Psoas muscle (tissue), 8 donors: ENCODE data around the gene PLEKHM3. TPM values are rescaled to one million over a fixed set of nuclear protein-coding genes. Genes with fewer than 3 reads are reported as not detected.
A peak's percentile ranks its signal among the peaks of the same experiment; 100 is the strongest.

Experiments
- ATAC-seq, 4 donors: fragments of 200-7000 bp; cut with Tn5 transposase; one replicate each; pipeline ENCODE4 v1.9.1; 2020; ENCODE audit warnings: moderate library complexity in 3 of 4, mild to moderate bottlenecking in 2 of 4
- DNase-seq, 2 donors: peaks; one replicate each; pipeline ENCODE4 v3.0.0-alpha.2; 2020
- H3K27ac ChIP-seq: fragments of 200-600 bp; one replicate; pipeline ENCODE4 v1.8.0; 2022
- H3K27me3 ChIP-seq, 3 donors: fragments of 200-600 bp in 1 of 3; one replicate each; pipeline versions ENCODE4 v1.6.1 to v1.8.0; 2013 to 2022; ENCODE audit warnings: low read length in 2 of 3, mild to moderate bottlenecking in 2 of 3, moderate library complexity in 1 of 3; ENCODE audit not compliant: insufficient read depth in 3 of 3
- H3K36me3 ChIP-seq, 2 donors: fragments of 200-600 bp in 1 of 2; one replicate each; pipeline versions ENCODE4 v1.6.1 to v1.8.0; 2013 to 2022; ENCODE audit warnings: low read depth in 1 of 2, mild to moderate bottlenecking in 1 of 2, moderate library complexity in 1 of 2; ENCODE audit not compliant: insufficient read depth in 1 of 2
- H3K4me1 ChIP-seq: fragments of 200-600 bp; one replicate; pipeline ENCODE4 v1.8.0; 2022
- H3K4me3 ChIP-seq: fragments of 200-600 bp; one replicate; pipeline ENCODE4 v1.8.0; 2022; ENCODE audit warnings: mild to moderate bottlenecking
- H3K9me3 ChIP-seq: fragments of 200-600 bp; one replicate; pipeline ENCODE4 v1.8.0; 2022
- CTCF ChIP-seq: fragments of 200-600 bp; IDR thresholded peaks from one replicate; pipeline ENCODE4 v1.8.0; 2022; ENCODE audit warnings: antibody characterized with exemption
- WGBS, 3 donors: extraction: QIAGEN DNeasy Blood & Tissue Kit; methylation state at CpG; one replicate each; pipeline versions ENCODE4 v1.1.6 to v1.1.7; 2013; 5-methylcytosine and 5-hydroxymethylcytosine counted together
- intact Hi-C, 2 donors: fragments of 100-400 bp; cut with DNase I; formaldehyde crosslinking; loops; one replicate each; pipeline versions ENCODE4 v1.11.0 to v1.14.2; 2022
- polyA plus RNA-seq, 3 donors: library from polyadenylated mRNA; stranded (reverse); fragments of 200-250 nt; gene quantifications; one replicate each; pipeline ENCODE4 v1.2.3, GENCODE V29; 2013
- total RNA-seq, 4 donors: library from RNA; stranded (reverse); fragmentation: NEBNext Ultra II Directional in 2 of 4; extraction: Animal tissue kit (Norgen Biotek cat#: 25700) in 2 of 4; gene quantifications; one replicate each; pipeline versions ENCODE4 v1.2.1 to v1.2.4, GENCODE V29; 2021 to 2023
- donor health status: healthy with polysubstance abuse.
- donor health status: DM: no; HTN: no; CAD: no; lungs with moderate emphysema.
- donor health status: Bipolar disorder and iron deficiency.
- donor health status: healthy.
- donor health status: DM: yes; HTN: yes; CAD: no.
- donor health status: DM: no; HTN: no; CAD: no.
- donor health status: DM: no; HTN: no; CAD: no.
- donor health status: DM: yes; HTN: yes; CAD: no.

The PLEKHM3 gene
- total and polyA plus RNA-seq, 7 donors = 1.1 to 5.7 (median 4.0) TPM

GRCh38 chr2:208062961-208063360, 37.6 kb upstream of the PLEKHM3 start:
- TF ChIP-seq CTCF = no peak
- no peaks in the 10 kb centered on the region for H3K4me1 ChIP-seq
- no peaks in the 10 kb centered on the region for H3K27me3 ChIP-seq
- no peak overlapping the region for H3K4me3 ChIP-seq
- 63 to 77% (median 71%) methylated on average over 2 of the region's 2 CpGs for WGBS, 3 donors
- no peak overlapping the region for H3K27ac ChIP-seq
- H3K36me3 ChIP-seq = no peaks in the 10 kb centered on the region
- no peaks in the 10 kb centered on the region for H3K9me3 ChIP-seq
- DNase-seq (no peak), ATAC-seq (no peak)
- intact Hi-C loops = loop anchor here in 1 of 2 donors (10.0 kb wide), 1 partner anchor 1368 kb away; no protein-coding TSS in a partner anchor

GRCh38 chr2:208062113-208062512, 36.8 kb upstream of the PLEKHM3 start:
- ATAC-seq = no peak
- TF ChIP-seq CTCF = peak; percentile 25
- no peak for DNase-seq
- intact Hi-C loops = loop anchor here in 1 of 2 donors (10.0 kb wide), 1 partner anchor 1367 kb away; no protein-coding TSS in a partner anchor
- Histone ChIP-seq H3K4me1 (no peaks in the 10 kb centered on the region), H3K9me3 (no peaks in the 10 kb centered on the region), H3K4me3 (no peak overlapping the region), H3K36me3 (no peaks in the 10 kb centered on the region), H3K27ac (no peak overlapping the region), H3K27me3 (no peaks in the 10 kb centered on the region)
- WGBS, 3 donors = 48 to 58% (median 49%) methylated on average over 4 of the region's 4 CpGs

GRCh38 chr2:208057108-208057507, 31.8 kb upstream of the PLEKHM3 start:
- no peak for DNase-seq
- intact Hi-C loops = no loop called here
- H3K36me3 ChIP-seq = no peaks in the 10 kb centered on the region
- H3K27me3 ChIP-seq = no peaks in the 10 kb centered on the region
- H3K4me3 ChIP-seq = no peak overlapping the region
- H3K9me3 ChIP-seq = no peaks in the 10 kb centered on the region
- WGBS, 3 donors = 90 to 97% (median 92%) methylated on average over 1 of the region's 1 CpG
- H3K27ac ChIP-seq = no peak overlapping the region
- no peaks in the 10 kb centered on the region for H3K4me1 ChIP-seq
- no peak for ATAC-seq
- no peak for TF ChIP-seq CTCF

GRCh38 chr2:208049441-208049840, 24.1 kb upstream of the PLEKHM3 start:
- DNase-seq = no peak
- no peak overlapping the region for H3K27ac ChIP-seq
- no peaks in the 10 kb centered on the region for H3K9me3 ChIP-seq
- H3K4me3 ChIP-seq = no peak overlapping the region
- no peaks in the 10 kb centered on the region for H3K27me3 ChIP-seq
- H3K4me1 ChIP-seq = no peaks in the 10 kb centered on the region
- intact Hi-C loops = loop anchor here in 1 of 2 donors (5.0 kb wide), 1 partner anchor 287 kb away; no protein-coding TSS in a partner anchor
- WGBS, 3 donors = 69 to 73% (median 72%) methylated on average over 2 of the region's 2 CpGs
- TF ChIP-seq CTCF = no peak
- no peaks in the 10 kb centered on the region for H3K36me3 ChIP-seq
- no peak for ATAC-seq

GRCh38 chr2:208049006-208049405, 23.7 kb upstream of the PLEKHM3 start:
- Histone ChIP-seq H3K4me3 (no peak overlapping the region), H3K27me3 (no peaks in the 10 kb centered on the region), H3K9me3 (no peaks in the 10 kb centered on the region), H3K36me3 (no peaks in the 10 kb centered on the region), H3K27ac (no peak overlapping the region), H3K4me1 (no peaks in the 10 kb centered on the region)
- intact Hi-C loops = loop anchor here in 1 of 2 donors (5.0 kb wide), 1 partner anchor 287 kb away; no protein-coding TSS in a partner anchor
- DNase-seq (no peak), ATAC-seq (no peak)
- TF ChIP-seq CTCF = no peak
- WGBS, 3 donors = 71 to 78% (median 72%) methylated on average over 4 of the region's 4 CpGs
